Measurements from ENCODE around the gene ANKRD39.

Gene ANKRD39

DNA sequence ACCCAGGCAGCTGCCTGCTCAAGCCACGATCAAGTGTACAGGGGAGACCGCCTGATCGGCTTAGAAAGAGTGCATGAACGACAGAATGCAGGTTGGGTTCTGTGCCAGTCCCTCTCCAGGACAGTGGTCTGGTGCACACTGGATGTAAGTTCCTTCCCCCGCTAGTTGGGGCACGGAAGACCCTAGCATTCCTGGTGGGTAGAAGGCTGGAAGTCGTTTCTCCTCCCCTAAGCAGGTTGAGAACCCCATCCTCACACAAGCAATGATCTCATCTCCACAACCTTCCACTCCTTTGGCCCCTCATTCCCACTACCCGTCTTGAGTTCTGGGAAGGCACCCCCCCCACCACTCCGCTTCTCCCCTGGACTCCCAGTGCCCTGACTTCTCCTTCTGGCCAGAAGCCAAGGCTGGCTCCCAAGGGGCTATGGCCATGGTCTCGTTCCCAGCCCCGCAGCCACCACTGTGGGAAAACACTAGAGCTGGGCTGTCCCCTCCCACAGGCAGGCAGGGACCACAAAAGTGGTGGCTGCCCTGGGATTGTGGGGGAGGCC, 1.4 kb upstream of the ANKRD39 start:
- no peak for DNase-seq (ENCODE audit: low read depth in 1 of 2, low spot score in 1 of 2)

DNA sequence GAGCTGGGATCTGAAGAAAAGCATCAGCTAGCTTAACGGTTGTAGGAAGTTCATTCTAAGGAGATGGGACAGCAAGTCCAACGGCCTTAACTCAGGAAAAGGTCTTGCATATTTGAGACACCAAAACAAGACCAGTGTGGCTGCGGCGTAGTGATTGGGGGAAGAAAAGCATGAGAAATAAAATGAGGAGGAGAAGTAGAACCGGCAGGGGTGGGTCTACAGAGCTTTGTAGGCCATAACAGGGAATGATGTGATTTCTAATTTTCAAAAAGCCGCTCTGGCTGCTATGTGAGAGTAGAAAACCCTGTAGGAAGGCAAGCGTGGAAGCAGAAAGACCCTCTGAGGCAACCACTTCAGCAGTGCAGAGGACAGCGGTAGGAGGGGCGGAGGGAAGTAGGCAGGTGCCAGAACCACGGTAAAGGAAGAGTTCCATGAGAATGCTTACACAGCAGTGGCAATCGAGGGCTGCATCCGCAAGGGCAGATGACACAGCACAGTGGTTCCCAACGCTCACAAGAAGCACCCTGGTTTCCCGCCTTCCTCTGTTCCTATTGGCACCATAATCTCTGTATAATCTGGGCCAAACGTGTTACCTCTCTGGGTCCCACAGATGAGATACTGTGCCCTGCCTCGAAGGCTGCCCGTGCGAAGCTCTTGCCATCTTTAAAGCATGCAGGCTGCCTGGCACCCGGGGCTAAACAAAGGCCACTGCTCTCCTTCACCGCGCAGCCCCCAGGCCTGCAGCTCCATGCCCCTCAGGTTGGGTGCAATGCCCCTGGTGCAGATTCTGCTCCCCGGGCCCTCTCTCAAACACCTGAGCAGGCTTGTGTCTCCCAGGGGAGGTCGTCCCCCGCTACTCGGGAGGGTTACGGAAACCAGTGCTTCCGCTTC, 795 bp downstream of the ANKRD39 start:
- DNase-seq (ENCODE audit: low read depth in 1 of 2, low spot score in 1 of 2): no peak

DNA sequence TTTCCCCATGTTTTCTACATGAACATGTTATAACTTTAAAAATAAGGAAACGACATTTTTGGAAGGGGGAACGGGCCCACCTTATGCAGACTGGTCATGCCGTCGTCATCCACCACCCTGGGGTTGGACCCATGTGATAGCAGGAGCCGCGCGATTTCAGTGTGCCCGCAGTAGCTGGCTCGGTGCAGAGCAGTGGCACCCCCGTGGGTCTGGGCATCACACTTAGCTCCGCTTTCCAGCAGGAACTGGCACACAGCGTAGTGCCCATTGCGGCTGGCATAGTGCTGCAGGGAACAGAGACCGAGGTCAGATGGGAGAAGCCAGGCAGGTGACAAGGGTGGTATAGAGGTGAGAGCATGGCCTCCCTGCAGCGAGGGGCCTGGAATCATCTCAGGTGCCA, 4.5 kb downstream of the ANKRD39 start:
- no peak for DNase-seq (ENCODE audit: low read depth in 1 of 2, low spot score in 1 of 2)

DNA sequence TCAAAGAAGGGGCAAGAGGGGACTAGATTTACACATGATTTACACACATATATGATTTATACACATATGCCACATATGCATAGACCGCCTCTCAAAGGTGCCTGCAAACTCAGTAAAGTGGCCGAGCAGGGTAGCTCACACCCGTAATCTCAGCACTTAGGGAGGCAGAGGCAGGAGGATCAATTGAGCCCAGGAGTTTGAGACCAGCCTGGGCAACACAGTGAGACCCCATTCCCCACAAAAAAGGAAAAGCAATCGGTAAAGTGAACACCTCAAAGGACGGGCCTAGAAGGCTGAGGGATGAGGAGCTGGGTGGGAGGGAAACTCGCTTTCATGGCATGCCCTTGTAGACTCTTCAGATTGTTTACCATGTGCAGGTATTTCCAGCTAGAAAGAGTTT, 5.1 kb downstream of the ANKRD39 start:
- no peak for DNase-seq (ENCODE audit: low read depth in 1 of 2, low spot score in 1 of 2)

DNA sequence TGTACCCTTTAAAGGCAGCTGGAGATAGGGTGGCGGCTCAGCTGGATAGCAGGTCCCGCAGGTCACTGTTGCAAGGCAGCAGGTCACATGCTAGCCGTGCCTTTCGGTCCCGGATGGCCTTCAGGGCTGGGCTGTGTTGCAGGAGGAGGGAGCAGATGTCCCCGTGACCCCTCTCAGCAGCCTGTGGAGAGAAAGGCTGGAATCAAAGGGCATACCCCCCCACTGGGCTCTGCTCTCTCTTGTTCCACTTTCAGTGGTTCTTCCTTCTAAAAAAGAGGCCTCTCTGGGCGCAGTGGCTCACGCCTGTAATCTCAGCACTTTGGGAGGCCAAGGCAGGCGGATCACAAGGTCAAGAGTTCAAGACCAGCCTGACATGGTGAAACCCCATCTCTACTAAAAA, 9.6 kb downstream of the ANKRD39 start:
- DNase-seq (ENCODE audit: low read depth in 1 of 2, low spot score in 1 of 2): no peak

DNA sequence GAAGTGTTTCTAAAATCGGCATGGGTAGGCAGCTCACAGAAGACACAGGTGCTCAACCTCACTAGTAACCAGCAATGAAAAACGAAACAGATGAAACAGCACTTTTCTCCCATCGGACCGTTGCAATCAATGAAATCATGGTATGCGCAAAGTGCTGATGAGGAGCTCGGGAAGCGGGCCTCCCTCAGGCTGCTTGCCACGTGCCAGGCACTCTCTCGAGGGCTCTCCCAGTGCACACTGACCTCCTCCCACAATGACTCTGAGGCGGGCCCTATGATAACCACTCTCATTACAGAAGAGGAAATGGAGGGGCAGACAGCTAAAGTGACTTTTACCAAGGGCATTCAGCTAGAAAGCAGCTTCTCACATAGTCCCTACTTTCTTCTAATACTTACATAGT, 10.2 kb downstream of the ANKRD39 start:
- DNase-seq (ENCODE audit: low read depth in 1 of 2, low spot score in 1 of 2): no peak

DNA sequence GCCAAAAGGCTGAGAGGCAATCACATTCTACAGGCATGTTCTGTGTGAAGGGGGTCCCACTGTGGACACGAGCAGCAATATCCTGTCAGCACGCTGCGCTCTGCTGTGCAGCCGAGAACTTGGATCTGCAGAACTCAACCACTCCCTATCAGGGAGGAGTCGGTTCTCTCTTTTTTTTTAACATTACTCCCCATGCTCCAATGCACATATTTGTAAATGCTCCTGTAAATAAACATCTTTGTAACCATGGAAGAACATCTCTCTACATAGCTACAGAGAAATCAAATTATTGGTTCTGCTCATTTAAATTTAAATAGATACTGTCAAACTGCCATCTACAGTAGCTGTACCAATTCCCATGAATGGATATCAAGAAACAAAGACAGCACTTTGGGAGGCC, 11.0 kb downstream of the ANKRD39 start:
- no peak for DNase-seq (ENCODE audit: low read depth in 1 of 2, low spot score in 1 of 2)

DNA sequence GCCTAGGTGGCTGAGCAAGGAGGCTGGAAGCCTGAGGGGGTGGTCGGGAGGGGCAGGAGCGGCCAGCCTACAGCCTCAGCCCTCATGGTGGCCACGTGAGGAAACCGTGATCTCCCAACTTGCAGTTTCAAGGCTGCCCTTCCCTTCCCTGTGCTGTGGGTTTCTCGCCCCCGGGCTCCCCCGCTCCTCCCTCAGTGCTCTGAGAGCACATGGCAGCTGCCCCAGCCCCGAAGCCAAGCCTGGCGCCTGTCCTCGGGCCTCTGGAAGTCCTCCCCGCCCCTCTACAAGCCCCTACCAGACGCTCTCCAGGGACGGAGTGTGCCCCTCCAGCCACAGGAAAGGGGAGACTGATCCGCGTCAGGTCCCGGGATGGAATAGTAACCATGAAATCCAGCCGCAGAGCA, 13.4 kb downstream of the ANKRD39 start:
- DNase-seq (ENCODE audit: low read depth in 1 of 2, low spot score in 1 of 2): no peak

DNA sequence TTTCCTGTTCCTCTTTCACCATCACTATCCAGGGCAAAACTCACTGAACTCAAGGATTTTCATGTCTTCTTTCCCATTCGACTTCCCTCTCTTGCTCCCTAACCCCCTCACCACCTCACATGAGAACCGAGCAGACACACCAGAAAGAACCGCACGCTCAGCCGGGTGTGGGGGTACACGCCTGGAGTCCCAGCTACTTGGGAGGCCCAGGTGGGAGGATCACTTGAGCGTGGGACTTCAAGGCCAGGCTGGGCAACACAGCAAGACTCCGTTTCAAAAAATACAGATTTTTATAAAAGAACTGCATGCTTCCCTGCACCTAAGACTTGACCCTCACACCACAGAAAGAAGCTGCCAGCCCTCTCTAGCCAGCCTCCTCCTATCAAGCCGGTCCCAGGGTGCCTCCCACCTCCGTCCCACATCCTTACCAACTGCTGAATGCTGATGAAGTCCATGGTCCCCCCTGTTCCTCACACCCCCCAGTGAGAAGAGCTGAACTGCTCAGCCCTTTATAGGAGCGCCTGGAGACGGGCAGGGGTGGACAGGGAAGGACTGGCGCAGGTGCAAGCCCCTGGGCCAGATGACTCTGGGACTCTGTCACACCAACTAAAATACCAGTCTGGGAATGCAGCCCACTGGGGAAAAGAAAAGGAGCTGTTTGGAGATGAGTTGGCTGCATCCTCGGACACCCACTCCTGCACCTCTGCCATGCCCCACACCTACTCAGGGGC, 14.1 kb downstream of the ANKRD39 start, which contains the start of gene ANKRD23:
Gene ANKRD23, minus strand, starts transcription at position 484 of the 731 bp plus-strand sequence. Its CDS starts 29 bp downstream, at position 455.
- DNase-seq (ENCODE audit: low read depth in 1 of 2, low spot score in 1 of 2): no peak

DNA sequence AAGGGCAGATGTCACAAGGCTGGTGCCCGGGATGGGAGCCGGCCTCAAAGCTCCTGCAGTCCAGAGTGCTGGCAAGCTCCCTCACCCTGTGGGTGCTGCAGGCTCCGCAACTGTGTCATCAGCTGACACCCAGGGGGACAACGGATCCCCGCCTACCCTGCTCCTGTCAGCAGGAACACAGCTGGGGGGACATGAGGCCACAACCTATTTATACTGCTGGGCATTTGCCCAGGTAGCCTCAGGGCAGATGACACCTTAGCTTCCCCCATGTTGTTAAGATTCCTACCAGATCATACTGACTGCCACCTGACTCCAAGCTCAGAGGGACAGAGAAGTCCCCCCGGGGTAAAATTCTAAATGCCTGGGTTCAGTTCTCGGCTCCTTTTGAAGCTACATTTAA, 15.2 kb downstream of the ANKRD39 start:
- no peak for DNase-seq (ENCODE audit: low read depth in 1 of 2, low spot score in 1 of 2)

DNA sequence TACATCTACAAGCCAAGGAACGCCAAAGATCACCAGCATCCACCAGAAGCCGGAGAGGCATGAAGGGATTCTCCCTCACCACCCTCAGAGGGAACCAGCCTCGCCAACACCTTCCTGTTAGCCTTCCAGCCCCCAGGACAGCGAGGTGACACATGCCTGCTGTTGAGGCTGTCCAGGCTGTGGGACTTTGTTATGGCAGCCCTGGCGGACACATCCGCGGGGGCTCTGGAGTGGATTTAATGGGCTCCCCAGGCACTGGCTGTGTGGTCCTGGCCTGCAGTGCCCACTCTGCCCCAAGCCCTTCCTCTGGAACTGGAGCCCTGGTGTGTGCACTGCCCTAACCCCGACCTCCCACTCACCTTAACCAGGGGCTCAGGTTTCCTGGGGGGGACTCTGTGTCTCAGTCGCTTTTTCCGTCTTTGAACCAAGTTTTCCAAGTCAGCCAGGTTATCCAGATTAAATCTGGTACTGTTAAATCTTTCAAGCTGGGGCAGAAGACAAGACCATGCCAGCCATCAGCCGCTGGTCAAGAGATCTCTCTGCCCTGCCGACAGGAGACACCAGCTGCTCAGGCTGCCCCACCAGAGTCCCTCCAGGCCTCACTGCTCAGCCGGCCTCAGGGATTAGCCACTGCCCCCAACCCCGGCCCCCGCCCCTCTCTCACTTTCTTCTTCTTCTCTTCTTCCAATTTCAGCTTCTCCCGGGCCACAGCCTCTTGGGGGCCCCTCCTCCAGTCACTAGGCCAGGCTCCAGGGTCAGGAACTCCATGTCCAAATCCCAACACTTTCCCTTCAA, 15.9 kb downstream of the ANKRD39 start:
- DNase-seq (ENCODE audit: low read depth in 1 of 2, low spot score in 1 of 2): no peak

DNA sequence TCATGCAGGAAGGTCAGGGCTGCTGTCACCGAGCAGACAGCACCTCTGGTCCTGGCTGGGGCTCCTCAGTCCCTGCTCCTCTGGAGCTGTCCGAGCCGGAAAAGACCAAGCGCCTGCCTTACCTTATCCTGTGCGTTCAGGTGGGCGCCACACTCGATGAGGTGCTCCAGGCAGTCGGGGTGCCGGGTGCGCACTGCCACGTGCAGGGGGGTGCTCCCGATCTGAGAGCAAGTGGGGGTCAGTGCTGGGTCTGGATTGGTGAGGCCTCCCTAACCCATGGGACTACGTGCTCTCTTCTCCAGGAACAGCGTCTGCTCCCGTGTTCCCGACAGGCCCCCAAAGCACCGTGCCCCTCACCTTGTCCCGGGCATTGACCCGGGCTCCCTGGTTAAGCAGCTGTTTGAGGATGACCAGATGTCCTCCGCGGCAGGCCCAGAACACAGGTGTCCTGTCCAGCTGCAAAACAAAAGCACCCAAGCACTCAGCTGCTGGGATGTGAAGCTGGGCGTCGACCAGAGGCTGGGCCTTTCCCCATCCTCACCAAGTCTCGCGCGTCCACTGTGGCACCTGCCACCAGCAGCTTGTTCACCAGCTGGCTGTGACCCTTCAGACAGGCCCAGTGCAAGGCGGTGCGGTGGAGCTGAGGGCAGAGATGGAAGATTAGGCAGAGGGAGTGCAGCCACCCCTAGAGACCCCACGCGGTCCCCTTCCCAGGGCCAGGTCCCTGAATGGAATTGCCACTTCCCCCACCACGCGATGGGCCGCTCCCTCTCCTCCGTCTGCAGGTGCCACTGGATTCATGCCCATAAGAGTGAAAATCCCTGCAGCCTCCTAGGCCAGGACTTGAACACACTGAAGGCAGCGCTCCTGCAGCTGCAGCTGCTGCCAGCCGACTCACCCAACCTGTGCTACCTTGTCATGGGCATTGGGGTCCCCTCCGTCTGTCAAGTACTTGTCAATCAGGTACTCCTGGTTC, 17.7 kb downstream of the ANKRD39 start:
- no peak for DNase-seq (ENCODE audit: low read depth in 1 of 2, low spot score in 1 of 2)

DNA sequence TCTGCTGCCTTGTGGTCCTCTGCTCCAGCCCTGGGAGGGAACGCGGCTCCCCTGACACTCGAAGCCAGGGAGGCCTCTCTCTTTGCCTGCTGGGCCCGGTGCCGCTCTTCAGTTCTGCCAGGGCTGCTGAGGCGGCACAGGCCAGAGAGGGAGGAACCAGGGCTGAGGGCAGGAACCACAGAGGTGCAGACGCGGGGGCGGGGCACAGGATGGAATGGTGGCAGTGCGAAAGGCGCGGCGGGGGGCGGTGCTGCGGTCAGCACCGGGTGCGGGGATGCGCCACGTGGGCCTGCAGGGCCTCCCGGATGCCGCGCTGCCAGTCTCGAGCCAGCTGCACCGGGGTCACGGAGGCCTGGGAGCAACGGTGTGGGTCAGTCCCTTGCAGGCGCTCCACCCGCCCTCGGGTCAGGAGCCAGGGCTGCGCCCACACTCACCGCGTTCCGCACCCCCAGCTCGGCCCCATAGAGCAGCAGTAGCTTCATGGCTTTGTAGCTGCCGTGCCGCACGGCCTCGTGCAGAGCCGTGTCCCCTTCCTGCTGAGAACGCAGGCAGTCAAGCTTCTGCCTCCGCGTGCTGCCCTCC, 18.4 kb downstream of the ANKRD39 start:
- DNase-seq (ENCODE audit: low read depth in 1 of 2, low spot score in 1 of 2): peak in 1 of 2 donors; percentile 58

DNA sequence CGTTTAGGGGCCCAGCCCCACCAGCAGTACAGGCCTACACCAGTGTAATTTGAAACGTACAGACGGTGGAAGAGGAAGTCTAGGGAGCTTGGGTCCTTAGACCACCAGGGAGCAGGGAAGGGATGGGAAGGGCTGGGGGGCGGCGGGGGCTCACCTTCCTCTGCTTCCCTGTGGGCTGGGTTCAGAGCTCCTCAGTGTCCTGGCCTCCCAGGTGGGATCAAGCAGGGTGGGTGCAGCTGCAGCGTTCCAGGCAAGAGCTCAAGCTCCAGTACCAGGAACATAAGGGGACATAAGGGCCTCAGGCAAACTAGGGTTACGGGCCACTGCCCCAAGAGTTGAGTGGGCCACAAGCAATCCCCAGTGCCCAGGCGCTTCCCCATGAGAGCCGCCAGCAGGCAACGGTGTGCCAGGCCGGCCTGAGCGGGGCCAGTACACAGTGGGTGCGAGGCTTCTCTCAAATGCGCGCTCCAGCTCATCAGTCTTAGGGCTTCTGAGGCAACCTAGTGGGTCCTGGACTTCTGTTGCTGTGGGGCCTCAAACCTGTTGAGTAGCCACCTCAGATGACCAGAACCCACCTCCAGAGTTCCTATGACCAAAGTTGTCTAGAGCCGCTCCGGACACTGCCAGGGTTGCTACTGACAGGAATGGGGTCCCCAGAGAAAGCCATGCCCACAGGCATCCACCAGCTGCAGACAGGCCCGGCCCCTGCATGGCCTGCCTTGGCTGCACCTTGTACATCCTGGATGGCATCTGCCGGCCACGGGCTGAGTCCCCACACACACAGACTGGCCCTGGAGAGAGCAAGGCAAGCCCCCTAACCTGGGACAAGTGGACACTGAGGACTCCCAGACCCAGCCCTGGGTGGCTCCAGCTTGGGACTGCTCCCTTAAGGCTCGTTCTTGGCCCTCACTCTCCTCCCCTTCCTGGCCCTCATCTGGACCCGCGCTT, 19.2 kb downstream of the ANKRD39 start:
- no peak for DNase-seq (ENCODE audit: low read depth in 1 of 2, low spot score in 1 of 2)

DNA sequence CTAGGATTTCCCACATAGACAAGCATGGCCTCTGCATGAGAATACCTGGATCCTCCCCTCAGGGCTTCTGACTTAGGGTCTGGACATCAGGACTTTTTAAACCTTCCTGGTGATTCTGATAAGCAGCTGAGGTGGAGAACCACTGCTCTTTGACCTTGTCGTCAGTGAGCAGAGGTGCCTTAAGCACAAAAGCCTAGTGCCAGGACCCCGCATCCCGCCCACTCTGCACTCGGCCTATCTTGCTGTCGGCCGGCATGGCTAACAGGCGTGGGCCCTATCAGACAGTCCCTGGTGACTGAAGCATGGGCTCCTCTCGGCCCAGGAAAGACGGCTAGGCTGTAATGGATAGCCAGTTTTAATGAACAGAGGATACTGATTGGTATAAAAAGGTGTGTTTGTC, 20.2 kb downstream of the ANKRD39 start:
- no peak for DNase-seq (ENCODE audit: low read depth in 1 of 2, low spot score in 1 of 2)

DNA sequence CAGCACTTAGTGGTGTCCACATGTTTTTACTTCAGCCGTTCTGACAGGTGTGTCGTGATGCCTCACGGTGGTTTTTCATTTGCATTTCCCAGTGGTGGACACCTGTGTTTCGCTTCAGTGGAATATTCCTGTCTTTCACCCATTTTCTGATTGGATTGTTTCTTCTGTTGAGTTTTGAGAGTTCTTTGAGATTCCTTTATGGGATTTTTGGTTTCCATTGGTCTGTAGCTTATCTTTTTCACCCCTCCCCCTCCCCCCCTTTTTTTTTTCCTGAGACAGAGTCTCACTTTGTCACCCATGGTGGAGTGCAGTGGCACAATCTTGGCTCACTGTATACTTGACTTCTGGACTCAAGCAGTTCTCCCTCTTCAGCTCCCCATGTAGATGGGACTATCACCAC, 22.0 kb downstream of the ANKRD39 start:
- no peak for DNase-seq (ENCODE audit: low read depth in 1 of 2, low spot score in 1 of 2)

DNA sequence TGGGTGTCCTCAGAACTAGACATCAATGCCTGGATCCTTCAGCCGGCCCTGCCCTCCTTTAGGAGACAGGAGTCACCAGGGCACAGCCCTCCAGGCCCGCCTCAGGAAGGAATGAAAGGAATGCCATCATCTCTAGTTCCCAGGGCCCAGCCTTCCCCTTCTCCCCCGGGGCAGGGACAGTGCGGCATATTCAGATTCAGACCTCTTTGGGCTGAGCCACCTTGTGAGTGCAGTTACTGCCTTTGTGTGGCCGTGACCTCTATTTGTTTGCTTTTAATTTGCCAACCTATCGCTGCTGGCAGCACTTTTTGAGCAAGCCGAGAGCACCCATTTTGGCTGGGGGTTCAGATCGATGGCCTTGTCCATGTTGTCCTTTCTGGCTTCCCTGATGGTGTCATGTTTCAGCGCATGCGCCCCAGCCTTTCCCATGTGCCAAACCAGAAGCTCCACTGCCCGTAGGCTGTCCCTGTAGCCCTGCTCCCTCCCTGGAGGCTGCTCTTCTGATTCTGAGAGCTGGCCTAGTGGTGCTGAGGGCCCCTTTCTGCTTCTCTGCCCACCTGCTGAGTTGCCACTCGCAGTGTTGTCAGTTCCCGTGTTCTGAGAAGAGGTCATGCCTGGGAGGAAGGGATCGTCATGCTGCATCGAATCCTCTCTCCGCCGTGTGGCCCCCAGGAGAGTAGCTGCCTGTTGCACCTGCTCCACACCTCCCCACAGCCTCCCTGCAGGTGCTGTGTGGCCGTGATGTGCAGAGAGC, 24.9 kb downstream of the ANKRD39 start:
- DNase-seq (ENCODE audit: low read depth in 1 of 2, low spot score in 1 of 2): no peak

DNA sequence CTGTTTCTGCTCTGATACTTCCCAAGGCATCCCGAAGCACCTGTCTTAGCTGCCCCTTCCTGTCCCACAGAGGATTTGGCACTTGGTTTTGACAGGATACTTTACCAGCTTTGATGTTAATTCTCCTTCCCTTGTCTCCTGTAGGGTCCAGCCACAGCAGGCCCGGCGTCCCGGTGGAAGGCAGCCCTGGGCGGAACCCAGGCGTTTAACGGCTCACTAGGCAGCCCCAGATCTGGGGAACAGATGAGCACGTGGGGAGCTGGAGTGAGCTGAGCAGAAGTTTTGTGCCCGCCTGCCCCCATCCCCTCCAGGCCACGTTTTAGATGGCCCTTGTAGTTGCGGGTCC, 25.4 kb downstream of the ANKRD39 start:
- DNase-seq (ENCODE audit: low read depth in 1 of 2, low spot score in 1 of 2): no peak

All from activated CD4-positive, alpha-beta T cell treated with anti-CD3 and anti-CD28 coated beads, Interleukin-2, amount 50 U/mL, for 24 hours (primary cell).